GM15510 (cell line): ENCODE results near the gene CHAD.

Experiments
- POLR2A ChIP-seq: IDR thresholded peaks from 3 replicates; pipeline ENCODE4 v1.6.1; 2011; ENCODE audit warnings: borderline replicate concordance; ENCODE audit not compliant: insufficient read length; ENCODE audit errors: extremely low read depth

CHAD gene

DNA sequence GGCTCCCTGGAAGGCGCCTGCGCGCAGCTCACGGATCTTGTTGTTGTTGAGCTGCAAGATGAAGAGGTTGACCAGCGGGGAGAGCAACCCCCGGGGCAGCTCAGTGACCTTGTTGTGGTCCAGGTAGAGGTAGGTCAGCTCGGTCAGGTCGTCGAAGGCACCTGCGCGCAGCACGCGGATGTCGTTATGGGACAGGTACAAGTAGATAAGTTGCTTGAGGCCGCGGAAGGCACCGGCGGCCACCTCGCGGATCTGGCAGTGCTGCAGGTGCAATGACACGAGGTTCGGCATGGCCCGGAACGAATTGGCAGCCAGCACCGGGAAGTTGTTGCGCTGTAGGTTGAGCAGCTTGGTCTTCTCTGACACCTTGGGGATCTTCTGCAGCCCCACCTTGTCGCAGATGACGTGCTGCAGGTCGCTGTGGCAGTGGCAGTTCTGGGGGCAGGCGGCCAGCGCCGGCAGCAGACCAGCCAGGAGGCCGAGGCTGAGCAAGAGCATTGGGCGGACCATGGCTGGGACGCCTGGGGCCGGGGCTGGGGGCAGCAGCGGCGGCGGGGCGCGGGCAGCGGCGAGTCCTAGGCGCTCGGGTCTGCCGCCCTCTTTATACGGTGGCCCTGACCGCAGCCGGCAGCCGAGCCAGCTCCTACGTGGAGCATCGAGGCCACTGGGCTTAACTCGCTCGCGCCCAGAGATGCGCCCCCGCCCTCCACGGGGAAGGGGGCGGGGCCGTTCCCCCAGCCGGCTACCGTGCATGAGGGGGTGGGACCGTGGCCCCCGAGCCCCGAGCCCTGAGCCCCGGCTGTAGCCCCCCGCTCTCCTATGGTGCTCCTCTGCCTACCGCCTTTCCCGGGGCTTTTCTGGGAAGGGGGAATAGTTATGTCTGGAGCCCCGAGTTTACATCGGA is at the start of gene CHAD:
CHAD (minus strand) TSS at position 577 of the 904 bp plus-strand sequence; CDS start at position 510, 67 bp downstream.
- TF ChIP-seq POLR2A: no peak

DNA sequence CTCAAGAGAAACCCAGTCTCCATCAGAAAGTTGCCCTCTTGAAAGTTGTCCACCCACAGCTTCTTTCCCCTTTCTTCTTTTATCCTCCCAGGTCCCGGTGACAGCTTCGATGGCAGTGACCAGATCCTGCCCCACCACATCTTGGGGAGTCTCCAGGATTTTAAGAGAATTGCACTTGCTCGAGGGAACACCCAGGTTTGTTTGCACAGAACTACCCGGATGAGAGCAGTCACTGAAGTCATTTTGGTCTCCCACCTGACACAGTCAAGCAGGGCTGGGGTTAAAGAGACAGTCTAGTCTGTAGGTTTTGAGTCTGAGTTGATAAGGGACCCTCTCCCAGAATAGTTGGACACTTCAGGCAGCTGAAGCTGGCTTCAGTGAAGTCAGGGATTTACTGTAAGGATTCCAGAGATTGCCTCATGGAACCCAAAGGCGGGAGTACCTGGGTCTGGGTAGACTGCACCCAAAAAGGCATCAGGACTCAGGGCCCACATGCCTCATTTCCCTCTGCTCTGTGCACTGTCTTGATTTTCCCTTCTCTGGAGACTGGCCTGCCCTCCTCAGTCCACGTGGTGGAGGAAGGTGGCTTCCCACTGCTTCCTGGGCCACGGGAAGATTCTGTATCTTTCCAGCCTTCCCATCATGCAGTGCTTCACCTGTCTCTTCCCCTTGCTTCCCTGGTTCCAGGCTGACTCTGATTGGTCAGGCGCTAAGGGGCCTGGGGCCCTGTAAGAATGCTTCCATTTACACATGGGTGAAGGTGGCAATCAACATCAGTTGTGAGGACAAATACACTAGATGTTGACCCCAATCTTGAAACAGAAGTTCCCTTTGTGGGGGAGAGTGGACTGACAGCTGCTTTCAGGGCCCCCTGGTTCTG is 49.1 kb upstream of the CHAD start:
- TF ChIP-seq POLR2A: no peak

DNA sequence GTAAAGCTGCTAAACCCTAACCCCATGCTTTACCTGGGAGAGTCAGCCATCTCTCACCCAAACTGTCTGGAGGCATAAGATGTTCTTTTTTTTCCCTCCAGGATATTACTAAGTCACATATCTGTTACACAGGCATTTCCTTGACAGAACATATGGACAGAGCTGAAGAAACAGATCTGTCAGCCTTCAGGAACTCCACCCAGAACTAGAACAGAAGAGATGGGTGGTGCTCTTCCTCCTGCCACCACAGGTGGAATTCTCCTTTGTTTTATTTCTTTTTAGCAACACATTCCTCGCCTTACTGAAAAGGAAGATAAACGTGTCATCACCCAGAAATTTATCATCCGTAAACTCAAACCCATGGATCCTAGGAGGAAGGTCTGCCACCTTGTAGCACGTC is 48.3 kb upstream of the CHAD start:
- TF ChIP-seq POLR2A: no peak

- no peak for TF ChIP-seq POLR2A
Measured at GRCh38 chr17:50514936-50515702, 46.4 kb upstream of the CHAD start.

DNA sequence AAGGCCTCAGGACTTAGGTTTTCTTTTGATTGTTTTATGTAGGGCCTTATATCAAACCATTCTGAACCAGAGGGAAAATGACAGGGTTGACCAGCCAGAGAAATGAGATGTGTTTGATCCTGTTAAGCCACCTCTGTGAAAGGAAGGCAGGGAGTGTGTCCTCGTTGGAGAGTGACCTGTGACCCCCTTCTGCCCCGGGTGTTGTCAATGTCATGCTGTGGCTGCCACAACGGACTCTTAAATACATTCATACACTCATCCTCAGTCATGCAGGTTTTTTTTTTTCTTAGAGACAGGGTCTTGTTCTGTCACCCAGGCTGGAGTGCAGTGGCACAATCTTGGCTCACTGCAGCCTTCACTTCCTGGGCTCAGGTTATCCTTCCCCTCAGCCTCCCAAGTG is 45.7 kb upstream of the CHAD start:
- TF ChIP-seq POLR2A: no peak

GRCh38 chr17:50513495-50513894 is 44.8 kb upstream of the CHAD start:
- TF ChIP-seq POLR2A: no peak

GRCh38 chr17:50511058-50511457 is 42.4 kb upstream of the CHAD start:
- TF ChIP-seq POLR2A: no peak

GRCh38 chr17:50508573-50509460 is 40.1 kb upstream of the CHAD start:
- TF ChIP-seq POLR2A: no peak

DNA sequence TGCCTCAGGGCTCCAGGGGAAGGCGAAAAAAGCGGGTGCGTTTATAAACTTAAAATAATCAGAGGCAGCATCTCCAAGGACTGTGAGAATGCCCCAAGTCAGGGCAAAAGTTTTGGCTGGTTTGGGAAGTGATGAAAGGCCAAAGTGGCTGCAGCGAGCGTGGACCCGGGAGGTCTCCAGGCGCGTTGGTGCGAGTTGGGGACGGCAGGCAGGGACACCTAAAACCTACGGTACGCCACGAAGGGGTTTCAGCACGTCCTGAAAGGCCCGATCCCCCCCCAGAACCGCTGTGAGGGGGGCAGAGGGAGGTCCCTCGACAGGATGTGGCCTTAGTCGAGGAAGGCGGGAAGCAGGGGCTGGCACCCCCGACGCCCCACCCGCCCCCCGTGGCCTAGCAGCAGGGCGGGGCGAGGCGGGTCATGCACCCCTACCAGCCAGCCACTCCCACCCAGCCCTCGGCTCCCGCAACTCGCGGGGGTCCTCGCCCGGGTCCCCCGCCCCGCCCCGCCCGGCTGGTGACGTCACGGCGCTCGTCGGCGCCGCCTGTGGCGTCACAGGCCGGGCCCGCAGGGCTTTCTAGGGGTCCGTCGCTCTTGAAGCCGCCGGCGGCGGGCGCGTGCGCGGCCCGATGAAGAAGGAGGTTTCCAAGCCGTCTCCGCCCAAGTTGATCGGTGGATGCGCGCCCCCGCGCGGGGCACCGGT is 39.3 kb upstream of the CHAD start, which contains the start of gene MYCBPAP:
MYCBPAP (plus strand) TSS at position 569 of the 702 bp plus-strand sequence. CDS start 236 bp downstream, outside the sequence.
- peak; percentile 50 for TF ChIP-seq POLR2A

DNA sequence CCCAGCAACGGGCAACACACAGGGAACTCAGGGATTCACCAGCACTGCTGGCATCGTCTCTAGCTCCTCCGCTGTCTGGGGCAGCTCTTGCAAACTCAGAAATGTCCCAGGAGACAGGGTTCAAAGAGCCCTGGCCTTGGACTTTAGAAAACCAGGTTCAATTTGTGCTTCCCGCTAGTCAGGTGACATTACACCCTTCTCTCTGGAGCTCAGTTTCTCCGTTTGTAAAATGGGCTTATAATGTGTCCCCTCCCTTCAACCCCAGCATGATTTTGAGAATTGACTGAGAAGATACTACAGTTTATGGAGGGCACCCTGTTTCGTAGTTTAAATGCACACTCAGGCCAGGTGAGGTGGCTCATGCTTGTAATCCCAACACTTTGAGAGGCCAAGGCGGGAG is 37.6 kb upstream of the CHAD start:
- TF ChIP-seq POLR2A: no peak

DNA sequence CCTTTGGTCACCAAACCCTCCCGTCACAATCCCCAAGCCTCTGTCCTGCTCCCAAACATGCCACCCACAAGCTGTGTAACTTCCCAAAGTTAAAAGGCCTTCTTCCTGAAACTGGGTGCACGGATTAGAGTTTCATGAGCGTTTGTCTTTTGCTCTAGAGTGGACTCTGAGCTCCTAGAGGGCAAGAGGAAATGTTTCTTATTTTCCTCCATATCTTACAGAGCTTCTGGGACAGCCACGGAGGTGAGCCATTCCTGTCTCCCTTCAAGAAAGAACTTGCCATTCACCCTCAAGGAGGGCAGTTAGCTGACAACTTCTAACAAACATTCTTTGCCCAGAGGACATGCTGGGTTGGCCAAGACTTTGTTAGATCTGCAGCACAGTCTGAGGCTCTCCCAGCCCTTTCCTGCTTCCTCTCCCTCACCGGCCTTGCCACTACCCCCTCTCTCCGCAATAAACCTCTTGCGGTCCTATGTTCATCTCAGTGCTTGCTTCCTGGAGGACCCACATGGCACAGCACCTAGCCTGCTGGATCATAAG is 37.0 kb upstream of the CHAD start:
- no peak for TF ChIP-seq POLR2A

DNA sequence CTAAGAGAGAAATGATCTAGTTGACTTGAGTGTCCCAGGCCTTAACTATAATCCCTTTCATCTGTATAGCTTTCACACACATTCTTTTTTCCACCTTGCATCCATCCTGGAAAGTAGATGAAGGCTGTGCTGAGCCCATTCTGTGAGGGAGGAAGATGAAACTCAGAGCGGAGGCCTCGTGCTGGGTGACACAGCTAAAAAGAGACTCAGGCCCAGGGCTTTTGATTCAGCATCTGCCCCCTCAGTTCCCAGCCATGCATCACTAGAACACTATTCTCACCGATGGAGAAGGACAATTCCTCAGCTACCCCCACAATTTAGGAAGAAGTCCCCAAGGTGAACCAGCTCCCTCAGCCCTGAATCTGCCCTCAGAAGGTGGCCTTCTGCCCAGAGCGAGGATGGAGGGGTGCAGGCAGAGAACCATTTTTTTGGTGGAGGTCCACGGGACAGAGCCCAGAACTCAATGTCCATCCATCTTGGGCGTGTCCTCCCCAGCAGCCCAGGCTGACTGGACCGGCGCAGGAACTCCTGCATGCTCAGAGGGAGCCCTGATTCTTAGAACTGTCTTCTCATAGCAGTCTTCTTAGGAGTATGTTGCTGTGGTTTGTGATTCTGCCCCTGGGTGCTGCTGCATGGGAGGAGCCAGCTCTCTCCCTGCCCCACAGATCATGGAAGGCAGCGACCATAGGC is 33.8 kb upstream of the CHAD start:
- no peak for TF ChIP-seq POLR2A

GRCh38 chr17:50501054-50501453 is 32.4 kb upstream of the CHAD start:
- no peak for TF ChIP-seq POLR2A

- TF ChIP-seq POLR2A: no peak
Measured at GRCh38 chr17:50499721-50500120, 31.0 kb upstream of the CHAD start.
